Gastrocnemius medialis (tissue), 4 donors: ENCODE data around the gene EPB41L1. TPM values are rescaled to one million over a fixed set of nuclear protein-coding genes. Genes with fewer than 3 reads are reported as not detected.

Experiments used
- ATAC-seq, 2 donors: fragments of 150-250 bp; one replicate each; pipeline ENCODE4 v1.9.1; 2016
- DNase-seq, 2 donors: peaks; one replicate each; pipeline ENCODE4 v3.0.0-alpha.2; 2019
- H3K27ac ChIP-seq, 4 donors: fragments of 200-600 bp; sonication (generic); 1 replicate in 1 of 4; 2 replicates in 3 of 4; pipeline ENCODE4 v1.5.1; 2016 to 2018; ENCODE audit warnings: mild to moderate bottlenecking in 2 of 4, moderate library complexity in 1 of 4
- H3K27me3 ChIP-seq, 3 donors: fragments of 200-600 bp; sonication (generic) in 2 of 3; 1 replicate in 1 of 3; 2 replicates in 2 of 3; pipeline versions ENCODE4 v1.5.1 to v1.6.0; 2016 to 2019; ENCODE audit warnings: mild to moderate bottlenecking in 1 of 3, moderate library complexity in 1 of 3
- H3K36me3 ChIP-seq, 2 donors: fragments of 200-600 bp; sonication (generic) in 1 of 2; one replicate each; pipeline ENCODE4 v1.5.1; 2017 to 2018
- H3K4me1 ChIP-seq, 2 donors: fragments of 200-600 bp; sonication (generic) in 1 of 2; one replicate each; pipeline ENCODE4 v1.5.1; 2016 to 2017; ENCODE audit warnings: mild to moderate bottlenecking in 2 of 2
- H3K4me3 ChIP-seq, 4 donors: fragments of 200-600 bp; sonication (generic) in 3 of 4; 1 replicate in 1 of 4; 2 replicates in 3 of 4; pipeline ENCODE4 v1.5.1; 2016 to 2019; ENCODE audit warnings: mild to moderate bottlenecking in 2 of 4
- H3K9me3 ChIP-seq, 3 donors: fragments of 200-600 bp; sonication (generic) in 2 of 3; 1 replicate in 1 of 3; 2 replicates in 2 of 3; pipeline ENCODE4 v1.5.1; 2016 to 2019
- POLR2A ChIP-seq, 2 donors: fragments of 450-650 bp; IDR thresholded peaks; one replicate each; pipeline ENCODE4 v1.6.1; 2017; ENCODE audit warnings: antibody characterized with exemption in 2 of 2, mild to moderate bottlenecking in 2 of 2, moderate library complexity in 2 of 2
- in situ Hi-C, 4 donors: fragments of 200-750 bp; cut with MboI; loops; one replicate each; pipeline versions ENCODE4 v1.15.0 to v1.8.0; 2017; ENCODE audit warnings: low sequenced_read_pairs in 4 of 4
- intact Hi-C: fragments of 100-400 bp; cut with DNase I; formaldehyde crosslinking; loops from one replicate; pipeline ENCODE4 v1.15.1; 2023; ENCODE audit warnings: low total_unique reads
- total RNA-seq, 4 donors: library from RNA; depleted of rRNA; stranded (reverse); fragments of >200 nt; gene quantifications; one replicate each; pipeline versions ENCODE4 v1.1.0 to v1.2.3, GENCODE V29; 2016
- TF ChIP-seq, protein P1 (sequence below), 5 experiments: fragments of 450-650 bp in 3 of 5; fragments of 200-600 bp in 2 of 5; sonication (generic) in 2 of 5; IDR thresholded peaks in 4 of 5; conservative IDR thresholded peaks in 1 of 5; 1 replicate in 4 of 5; 2 replicates in 1 of 5; pipeline ENCODE4 v1.5.1; 2016 to 2019; ENCODE audit warnings: antibody characterized with exemption in 5 of 5, mild to moderate bottlenecking in 3 of 5, moderate library complexity in 3 of 5

EPB41L1 gene
- total RNA-seq, 4 donors from 2014 or later = 2.3 to 11.4 (median 7.4) TPM

DNA sequence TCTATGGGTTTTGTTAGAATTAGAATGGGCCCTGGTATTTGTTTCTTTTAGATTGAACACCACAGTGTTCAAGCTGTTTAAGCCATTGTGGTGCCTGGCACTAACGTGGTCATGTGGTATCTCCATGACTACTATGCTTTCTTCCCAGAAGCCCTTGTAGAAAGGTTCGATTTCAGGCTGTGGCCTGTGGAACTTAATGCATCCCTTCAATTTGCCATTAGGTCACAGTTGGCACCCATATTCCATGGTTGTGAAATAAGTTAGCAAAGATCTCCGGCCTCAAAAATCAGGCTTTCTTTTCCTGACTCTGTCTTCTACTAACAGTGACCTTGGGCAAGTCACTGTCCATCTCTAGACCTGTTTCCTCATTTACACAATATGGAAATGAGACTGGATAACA lies 50.5 kb downstream of the EPB41L1 start:
- Histone ChIP-seq H3K27ac (no peak overlapping the region), H3K27me3 (no peaks in the 10 kb centered on the region), H3K4me1 (peaks cover 0 to 4% of the 10 kb centered on the region in 2 donors), H3K36me3 (no peaks in the 10 kb centered on the region), H3K4me3 (no peak overlapping the region), H3K9me3 (no peaks in the 10 kb centered on the region)
- TF ChIP-seq, protein P1, sequence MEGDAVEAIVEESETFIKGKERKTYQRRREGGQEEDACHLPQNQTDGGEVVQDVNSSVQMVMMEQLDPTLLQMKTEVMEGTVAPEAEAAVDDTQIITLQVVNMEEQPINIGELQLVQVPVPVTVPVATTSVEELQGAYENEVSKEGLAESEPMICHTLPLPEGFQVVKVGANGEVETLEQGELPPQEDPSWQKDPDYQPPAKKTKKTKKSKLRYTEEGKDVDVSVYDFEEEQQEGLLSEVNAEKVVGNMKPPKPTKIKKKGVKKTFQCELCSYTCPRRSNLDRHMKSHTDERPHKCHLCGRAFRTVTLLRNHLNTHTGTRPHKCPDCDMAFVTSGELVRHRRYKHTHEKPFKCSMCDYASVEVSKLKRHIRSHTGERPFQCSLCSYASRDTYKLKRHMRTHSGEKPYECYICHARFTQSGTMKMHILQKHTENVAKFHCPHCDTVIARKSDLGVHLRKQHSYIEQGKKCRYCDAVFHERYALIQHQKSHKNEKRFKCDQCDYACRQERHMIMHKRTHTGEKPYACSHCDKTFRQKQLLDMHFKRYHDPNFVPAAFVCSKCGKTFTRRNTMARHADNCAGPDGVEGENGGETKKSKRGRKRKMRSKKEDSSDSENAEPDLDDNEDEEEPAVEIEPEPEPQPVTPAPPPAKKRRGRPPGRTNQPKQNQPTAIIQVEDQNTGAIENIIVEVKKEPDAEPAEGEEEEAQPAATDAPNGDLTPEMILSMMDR (IDR thresholded peaks at IDR 0.05 in 4 of 5, conservative IDR thresholded peaks at IDR 0.05 in 1 of 5) = no peak
- no peak for TF ChIP-seq POLR2A (IDR thresholded peaks at IDR 0.05)
- intact Hi-C loops = no loop called here
- ATAC-seq (no peak), DNase-seq (no peak)
- in situ Hi-C loops = loop anchor here in 3 of 4 donors (10.0 to 25.0 kb wide), 4 partner anchors 230 to 407 kb away; partner anchors contain the start of gene RAB5IF (in 1 of the 3)

DNA sequence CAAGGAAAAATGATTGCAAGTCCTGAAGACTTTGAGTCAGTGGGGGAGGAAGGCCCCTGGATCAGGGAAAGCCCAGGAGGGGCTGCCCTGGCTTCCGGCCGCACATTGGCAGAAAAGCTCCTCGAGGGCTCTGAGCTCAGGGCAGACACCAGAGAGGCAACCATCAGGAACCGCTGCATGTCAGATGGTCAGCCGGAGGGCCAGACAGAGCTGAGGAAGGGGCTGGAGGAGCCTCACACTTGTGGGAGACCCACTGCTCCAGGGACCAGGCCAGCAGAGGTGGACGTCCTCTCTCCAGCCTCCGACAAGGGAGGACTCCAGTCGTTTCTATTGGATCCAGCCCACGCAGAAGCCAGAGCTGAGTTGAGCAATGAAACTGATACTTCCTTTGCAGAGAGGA lies 51.5 kb downstream of the EPB41L1 start:
- Histone ChIP-seq H3K4me3 (no peak overlapping the region), H3K9me3 (no peaks in the 10 kb centered on the region), H3K36me3 (no peaks in the 10 kb centered on the region), H3K4me1 (peaks cover 0 to 4% of the 10 kb centered on the region in 2 donors), H3K27me3 (no peaks in the 10 kb centered on the region), H3K27ac (no peak overlapping the region)
- TF ChIP-seq, protein P1 (IDR thresholded peaks at IDR 0.05 in 4 of 5, conservative IDR thresholded peaks at IDR 0.05 in 1 of 5) = no peak
- no peak for TF ChIP-seq POLR2A (IDR thresholded peaks at IDR 0.05)
- DNase-seq (no peak), ATAC-seq (no peak)
- in situ Hi-C loops = loop anchor here in 3 of 4 donors (10.0 to 25.0 kb wide), 4 partner anchors 229 to 406 kb away; partner anchors contain the start of gene RAB5IF (in 1 of the 3)
- intact Hi-C loops = no loop called here

DNA sequence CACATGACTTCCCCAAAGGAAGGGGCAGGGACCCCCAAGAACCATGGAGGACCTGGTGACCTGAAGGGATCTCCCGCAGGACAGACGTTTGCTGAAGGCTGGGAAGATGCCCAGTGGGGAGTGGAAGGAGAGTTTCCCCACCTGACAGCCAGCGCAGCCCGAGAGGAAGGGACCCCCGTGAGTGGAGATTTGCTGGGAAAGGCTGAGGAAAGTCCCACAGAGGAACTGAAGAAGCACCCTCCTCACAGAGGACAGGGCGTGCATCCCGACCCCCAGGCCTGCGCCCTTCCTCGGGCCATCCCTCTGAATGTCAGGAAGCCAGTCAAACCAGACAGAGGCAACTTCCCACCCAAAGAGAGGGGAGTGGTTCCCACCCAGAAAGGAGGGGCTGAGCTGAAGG lies 52.1 kb downstream of the EPB41L1 start:
- Histone ChIP-seq H3K4me3 (no peak overlapping the region), H3K27me3 (no peaks in the 10 kb centered on the region), H3K4me1 (peaks cover 0 to 4% of the 10 kb centered on the region in 2 donors), H3K27ac (no peak overlapping the region), H3K9me3 (no peaks in the 10 kb centered on the region), H3K36me3 (no peaks in the 10 kb centered on the region)
- ATAC-seq (no peak), DNase-seq (no peak)
- TF ChIP-seq, protein P1 (IDR thresholded peaks at IDR 0.05 in 4 of 5, conservative IDR thresholded peaks at IDR 0.05 in 1 of 5) = no peak
- no peak for TF ChIP-seq POLR2A (IDR thresholded peaks at IDR 0.05)
- in situ Hi-C loops (loop anchor here in 3 of 4 donors (10.0 to 25.0 kb wide), 4 partner anchors 228 to 406 kb away; partner anchors contain the start of gene RAB5IF (in 1 of the 3)), intact Hi-C loops (no loop called here)

DNA sequence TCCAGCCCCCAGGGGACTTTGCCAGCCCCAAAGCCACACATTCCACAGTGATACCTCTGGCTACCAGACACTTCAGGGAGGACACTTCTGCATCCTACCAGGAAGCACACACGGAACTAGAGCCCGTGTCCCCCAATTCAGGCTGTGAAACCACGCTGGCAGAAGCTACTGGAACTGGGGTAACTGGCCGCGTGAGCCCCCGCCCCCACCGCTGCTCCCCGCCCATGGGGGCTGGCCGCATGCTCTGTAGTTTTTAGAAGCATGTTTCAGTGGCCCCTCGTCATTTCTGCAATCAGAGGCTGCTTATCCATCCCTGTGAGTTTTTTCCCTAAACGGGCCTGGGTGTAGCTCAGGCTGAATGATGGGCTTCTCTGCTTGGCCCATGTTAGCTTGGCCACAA lies 53.1 kb downstream of the EPB41L1 start:
- peaks cover 0 to 4% of the 10 kb centered on the region in 2 donors for H3K4me1 ChIP-seq
- DNase-seq (no peak), ATAC-seq (no peak)
- TF ChIP-seq, protein P1 (IDR thresholded peaks at IDR 0.05 in 4 of 5, conservative IDR thresholded peaks at IDR 0.05 in 1 of 5) = no peak
- no peak for TF ChIP-seq POLR2A (IDR thresholded peaks at IDR 0.05)
- H3K9me3 ChIP-seq = no peaks in the 10 kb centered on the region
- no peak overlapping the region for H3K4me3 ChIP-seq
- H3K27me3 ChIP-seq = no peaks in the 10 kb centered on the region
- in situ Hi-C loops = loop anchor here in 3 of 4 donors (10.0 to 25.0 kb wide), 4 partner anchors 227 to 405 kb away; partner anchors contain the start of gene RAB5IF (in 1 of the 3)
- intact Hi-C loops = no loop called here
- H3K36me3 ChIP-seq = no peaks in the 10 kb centered on the region
- no peak overlapping the region for H3K27ac ChIP-seq
